Activated CD4-positive, alpha-beta T cell treated with anti-CD3 and anti-CD28 coated beads for 1 hour (primary cell): Measurements from ENCODE around the gene PLA2G6.
A peak's percentile ranks its signal among the peaks of the same experiment; 100 is the strongest.
"Not testable (repeated sequence)": the region's sequence is repeated elsewhere in the genome, so short reads cannot be mapped to it uniquely, and the experiment has no call there.

Source experiments
- DNase-seq: peaks from one replicate; pipeline ENCODE4 v3.0.0-alpha.2; 2020

PLA2G6 gene

DNA sequence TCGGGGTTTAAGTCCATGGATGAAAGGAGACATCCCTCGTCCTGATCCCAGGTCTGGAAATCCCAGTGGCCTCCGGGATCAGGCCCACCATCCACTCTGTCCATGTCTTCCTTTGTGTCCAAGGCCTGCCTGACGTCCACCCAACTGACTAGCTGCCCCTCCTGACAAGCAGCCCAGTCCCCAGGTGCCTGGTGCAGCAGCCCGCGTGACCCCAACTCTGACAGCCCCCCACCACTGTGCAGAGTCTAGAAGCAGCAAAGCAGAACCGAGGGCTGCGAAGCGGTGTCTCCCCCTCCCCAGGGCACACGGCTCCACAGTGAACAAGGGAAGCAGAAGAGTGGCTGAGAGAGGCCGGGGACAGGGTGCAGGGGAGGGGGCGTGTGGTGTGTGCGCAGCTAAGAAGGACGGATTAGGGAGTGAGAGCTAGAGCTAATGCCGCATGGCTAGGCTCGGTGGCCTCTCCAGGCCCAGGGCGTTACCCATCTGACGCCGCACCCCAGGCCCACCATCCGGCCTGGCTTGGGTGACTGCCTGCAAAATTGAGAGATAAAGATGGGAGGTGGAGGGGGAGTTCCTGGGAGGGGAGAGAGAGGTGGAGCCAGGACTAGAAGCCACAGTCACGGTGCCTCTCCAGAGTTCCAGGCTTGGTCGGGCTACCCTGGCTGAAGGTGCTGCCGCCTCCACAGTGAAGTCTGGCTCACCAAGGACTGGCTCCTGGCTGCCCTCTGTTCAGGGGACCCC, 54.5 kb downstream of the PLA2G6 start:
- DNase-seq = no peak

DNA sequence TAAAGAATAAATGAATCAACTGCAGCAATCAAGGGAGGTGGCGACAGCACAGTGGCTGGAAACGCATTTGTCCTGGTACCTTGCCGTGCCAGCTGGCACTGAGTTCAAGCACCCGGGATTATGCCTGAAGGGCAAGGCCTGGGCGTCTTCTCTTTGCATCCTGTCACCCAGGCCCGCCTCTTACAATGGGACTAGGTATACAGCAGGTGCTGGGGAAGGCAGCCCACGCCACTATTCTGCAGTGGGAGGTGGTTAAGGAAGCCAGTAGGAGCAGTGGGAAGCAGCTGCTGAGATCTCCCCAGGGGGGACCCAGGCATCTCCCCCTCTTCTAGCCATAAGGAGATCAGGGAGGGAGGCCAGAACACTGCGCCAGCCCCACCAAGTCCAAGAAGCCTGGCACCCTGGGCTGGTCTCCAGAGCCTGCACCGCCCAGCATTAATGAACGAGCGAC, 55.9 kb downstream of the PLA2G6 start:
- DNase-seq = no peak

DNA sequence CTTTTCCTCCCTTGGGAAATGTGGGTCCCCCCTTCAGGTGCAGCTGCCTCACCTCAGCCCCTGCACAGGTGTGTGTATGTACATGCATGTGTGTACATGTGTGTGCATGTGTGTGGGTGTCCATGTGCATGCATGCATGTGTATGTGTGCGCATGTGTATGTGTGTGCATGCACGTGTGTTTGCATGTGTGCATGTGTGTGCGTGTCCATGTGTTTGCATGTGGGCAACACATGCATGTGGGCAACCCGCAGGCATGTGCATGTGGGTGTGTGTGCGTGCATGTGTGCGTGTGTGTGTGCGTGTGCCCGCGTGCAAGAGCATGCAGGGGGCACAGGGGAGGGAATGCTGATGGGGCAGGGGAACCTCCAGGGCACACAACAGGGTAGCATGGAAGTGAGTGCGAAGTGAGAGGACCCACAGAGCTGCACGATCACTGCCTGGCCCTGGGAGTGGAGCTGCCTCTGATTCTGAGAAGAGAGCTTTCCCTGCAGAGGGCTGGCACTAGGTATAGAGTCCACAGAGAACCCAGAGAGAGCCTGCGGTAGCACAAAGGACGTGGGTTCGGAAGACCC, 56.5 kb downstream of the PLA2G6 start:
- DNase-seq = no peak

DNA sequence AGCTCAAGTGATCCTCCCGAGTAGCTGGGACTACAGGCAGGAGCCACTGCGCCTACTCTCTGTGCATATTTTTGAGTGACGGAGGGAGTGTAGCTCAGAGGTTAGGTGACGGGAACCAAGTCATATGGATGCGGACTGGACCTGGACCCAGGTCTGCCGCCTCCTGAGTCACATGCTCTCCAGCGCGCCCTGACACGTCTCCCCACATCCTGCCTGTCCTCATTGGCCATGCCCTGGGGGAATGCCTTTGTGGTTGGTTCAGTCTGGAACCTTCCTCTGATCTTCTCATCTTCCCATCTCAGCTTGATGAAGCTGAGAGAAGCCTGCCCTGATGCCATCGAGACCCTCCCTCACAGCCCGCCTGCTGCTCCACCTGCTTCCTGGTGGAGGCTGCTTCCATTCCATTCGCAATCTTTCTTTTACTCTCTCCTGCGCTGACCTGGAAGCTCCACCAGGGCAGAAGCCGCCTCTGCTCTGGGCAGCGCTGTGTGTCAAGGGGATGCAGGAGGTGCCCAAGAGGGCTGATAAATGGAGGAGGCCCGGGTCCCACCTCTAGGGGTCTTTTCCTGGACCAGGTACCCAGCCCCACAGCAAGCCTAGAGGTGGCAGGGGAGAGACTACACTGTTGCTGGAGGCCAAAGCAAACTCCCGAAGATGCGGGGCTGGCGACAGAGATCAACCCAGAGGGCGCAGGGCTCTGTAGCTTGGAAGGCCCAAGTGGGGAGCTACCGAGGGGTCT, 57.2 kb downstream of the PLA2G6 start:
- no peak for DNase-seq

DNA sequence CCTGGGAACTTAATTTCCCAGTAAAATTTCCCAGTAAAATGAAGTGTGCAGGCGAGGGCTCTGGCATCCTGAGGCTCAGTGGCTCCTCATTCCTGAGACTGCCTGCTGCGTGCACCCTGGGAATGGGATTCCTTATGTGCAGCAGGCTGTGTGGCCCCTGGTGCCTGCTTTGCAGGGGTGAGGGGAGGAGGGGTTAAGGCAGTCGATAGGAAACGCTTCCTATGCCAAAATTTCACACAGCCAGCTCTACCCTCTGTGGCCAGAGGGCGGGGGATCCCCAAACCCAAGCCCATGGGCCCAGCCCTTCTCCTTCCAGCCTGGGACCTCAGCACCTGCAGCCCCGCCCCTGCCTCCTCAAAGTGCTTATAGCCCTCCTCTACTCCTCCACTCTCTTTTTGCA, 59.0 kb downstream of the PLA2G6 start:
- DNase-seq = no peak

DNA sequence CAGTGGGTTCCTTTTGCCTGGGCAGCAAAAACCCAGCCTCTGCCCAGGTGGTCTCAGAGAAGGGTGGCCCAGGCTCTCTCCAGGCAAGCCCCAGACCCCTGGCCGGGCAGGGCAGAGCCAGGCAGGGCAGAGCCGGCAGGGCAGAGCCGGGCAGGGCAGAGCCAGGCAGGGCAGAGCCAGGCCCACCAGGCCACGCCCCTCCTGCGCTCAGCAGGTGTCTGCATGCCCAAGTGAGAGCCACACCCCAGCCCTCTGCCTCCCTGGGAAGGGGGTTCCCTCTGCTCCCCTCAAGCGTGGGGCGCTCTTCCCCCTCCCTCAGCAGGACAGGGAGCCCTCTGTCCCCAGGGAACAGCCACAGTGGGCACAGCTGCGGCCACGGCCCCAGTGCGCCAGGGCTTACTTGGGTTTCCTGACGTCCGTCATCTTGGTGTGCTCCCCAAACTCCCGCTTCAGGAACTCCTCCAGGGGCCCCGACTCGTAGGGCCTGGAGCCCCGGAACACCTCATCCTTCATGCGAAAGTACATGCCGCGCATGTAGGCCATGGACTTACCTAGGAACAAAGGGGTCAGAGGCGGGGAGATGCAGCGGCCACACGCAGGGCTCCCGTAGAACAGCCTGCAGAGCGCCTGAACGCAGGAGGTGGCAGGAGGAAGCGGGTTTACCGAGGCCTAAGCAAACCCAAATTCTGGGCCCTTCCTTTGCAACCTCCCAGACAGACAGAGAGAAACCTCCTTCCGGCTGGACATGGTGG, 61.1 kb downstream of the PLA2G6 start:
- DNase-seq = no peak

DNA sequence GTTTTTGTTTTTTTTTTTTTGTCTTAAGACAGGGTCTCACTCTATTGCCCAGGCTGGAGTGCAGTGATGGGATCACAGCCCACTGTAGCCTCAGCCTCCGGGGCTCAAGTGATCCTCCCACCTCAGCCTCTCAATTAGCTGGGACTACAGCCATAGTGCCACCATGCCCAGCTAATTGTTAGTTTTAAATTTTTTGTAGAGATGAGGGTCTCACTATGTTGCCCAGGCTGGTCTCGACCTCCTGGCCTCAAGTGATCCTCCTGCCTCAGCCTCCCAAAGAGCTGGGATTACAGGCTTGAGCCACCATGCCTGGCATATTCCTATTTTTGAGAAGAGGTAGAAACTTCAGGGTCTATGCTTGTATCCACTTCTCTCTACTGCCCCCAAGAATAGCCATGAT, 62.9 kb downstream of the PLA2G6 start:
- DNase-seq = not testable (repeated sequence)

DNA sequence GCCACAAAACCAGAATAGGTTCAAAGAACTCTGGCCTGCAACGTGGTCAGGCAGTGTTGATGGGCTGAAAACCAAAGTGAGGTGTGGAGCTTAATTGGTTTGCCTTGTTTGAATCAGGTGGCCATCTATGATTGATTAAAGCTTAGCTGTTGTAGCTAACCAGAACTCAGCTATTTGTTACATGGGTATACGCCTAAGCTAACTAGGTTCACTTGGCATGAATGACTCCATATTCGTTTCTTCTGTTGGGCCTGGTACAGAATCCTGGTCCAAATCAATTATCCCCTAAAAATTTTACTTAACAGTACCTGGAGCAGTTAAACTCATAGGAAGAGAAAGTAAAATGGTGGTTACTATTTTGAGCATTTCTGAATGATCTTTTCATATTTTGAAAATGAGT, 63.4 kb downstream of the PLA2G6 start:
- no peak for DNase-seq

DNA sequence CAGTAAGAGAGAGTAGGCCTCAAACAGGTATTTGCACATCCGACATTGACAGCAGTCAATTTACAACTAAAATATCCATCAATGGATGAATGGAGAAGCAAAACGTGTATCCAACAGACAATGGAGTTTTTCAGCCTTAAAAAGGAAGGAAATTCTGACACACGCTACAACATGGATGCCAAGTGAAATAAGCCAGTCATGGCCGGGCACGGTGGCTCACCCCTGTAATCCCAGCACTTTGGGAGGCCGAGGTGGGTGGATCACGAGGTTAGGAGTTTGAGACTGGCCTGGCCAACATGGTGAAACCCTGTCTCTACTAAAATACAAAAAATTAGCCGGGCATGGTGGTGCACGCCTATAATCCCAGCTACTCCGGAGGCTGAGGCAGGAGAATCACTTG, 64.1 kb downstream of the PLA2G6 start:
- not testable (repeated sequence) for DNase-seq

DNA sequence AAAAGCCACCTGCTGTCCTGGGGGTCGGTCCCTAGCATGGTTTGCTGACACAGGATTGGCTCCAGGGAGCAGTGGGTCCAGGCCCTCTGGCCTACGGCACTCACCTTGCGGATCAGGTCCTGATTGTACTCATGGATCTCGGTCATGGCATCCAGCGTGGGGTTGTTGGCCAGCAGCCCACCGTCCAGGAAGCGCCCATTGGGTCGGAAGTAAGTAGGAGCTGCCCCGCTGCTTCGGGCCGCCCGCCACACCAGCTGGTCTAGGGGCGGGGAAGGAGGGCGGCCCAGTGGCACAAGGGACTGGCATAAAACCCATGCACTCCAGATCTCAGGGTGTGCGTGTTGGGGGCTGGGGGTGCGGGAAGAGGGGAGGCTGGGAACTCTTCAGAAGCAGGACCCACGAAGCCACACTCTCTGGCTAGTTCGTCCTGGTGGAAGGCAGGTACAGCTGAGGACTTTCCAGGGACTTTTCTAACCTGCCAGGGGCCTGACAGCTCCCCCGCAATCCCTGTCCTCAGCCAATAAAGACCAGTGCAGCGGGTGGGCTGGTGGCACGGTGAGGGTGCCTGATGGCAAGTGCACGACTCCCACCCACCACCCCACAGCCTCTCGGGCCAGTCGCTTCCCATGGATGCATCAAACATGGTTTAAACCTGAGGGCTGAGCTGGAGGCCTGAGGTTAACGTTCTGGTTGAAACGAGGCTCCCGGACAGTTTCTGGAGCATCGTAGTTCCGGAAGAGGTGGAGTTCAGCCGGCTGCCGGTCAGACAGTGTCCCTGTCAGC, 66.0 kb downstream of the PLA2G6 start:
- no peak for DNase-seq

DNA sequence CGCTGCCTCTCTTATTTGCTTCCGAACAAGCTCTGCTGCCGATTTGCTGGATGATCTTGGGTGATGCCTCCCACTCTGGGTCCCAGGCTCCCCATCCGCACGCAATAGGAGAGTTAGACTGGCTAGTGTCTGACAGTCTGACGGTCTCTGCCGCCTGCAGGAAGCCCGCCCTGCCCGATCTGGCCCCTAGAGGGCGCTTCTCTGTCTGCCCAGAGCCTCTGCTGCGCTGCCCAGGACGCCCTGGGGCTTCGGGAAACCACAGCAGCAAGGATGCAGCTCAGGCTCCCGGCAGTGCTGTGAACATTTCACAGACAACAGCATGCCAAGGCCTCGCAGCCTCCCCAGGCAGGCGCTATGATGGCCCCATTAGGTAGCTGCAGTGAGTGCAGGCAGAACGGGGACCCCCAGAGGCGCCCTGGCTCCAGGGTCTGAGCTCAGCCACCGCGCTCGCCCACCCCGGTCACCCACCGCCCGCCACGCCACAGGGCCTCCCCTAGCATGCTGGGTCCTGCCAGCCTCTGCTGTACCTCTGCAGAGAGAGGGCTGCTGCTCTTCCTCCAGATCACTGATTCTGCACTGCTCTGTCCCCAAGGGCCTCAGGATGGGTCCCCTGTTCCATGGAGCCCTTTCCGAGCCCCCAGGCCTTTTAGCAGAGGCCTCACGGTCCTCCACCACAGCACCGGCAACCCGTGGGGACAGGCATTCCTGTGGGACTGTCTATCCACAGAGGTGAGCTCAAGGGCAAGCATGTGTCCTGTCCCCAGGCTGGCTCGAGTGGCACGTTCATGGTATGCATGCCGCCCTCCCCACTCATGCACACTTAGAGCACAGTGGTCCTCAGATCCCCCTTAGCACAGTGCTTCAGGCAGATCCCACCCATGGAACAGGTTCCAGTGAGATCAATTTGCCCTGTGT, 66.9 kb downstream of the PLA2G6 start:
- DNase-seq = peak; percentile 53

DNA sequence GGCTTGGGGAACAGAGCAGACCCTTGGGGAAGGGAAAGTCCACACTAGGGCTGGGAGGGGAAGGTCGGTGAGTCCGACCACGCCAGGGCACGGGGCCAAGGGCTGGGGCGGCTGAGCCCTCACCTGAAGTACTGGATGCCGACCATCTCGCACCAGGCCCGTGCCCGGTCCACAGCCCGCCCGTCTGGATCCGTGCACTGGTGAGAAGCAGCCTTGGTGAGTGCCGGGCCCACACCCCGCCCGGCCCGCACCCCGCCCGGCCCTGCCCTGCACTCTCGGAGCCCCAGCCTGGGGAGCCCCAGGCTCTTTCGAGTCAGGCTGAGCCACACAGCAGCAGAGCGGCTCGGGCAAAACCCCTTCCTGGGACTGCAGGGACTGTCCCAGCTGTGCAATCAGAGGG, 69.2 kb downstream of the PLA2G6 start:
- no peak for DNase-seq

DNA sequence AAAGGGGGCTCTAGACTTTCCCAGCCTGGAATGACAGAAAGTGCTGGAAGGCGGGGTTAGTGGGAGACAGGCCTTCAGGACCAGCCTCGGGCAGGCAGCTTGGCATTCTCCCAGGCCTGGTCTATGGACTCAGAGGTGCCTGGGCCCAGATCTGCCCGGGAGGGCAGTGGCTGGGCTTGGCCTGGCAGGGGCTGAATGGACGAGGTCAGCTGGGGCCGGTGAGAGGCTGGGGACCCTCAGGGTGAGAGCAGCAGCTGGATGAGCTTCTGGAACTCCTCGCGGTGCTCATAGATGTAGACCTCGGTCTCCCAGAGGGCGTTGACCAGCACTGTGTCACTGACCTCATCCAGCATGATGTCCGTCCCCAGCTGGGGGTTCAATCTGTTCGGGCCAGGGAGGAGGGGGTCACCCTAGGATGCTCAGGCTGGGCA, 69.7 kb downstream of the PLA2G6 start:
- no peak for DNase-seq

DNA sequence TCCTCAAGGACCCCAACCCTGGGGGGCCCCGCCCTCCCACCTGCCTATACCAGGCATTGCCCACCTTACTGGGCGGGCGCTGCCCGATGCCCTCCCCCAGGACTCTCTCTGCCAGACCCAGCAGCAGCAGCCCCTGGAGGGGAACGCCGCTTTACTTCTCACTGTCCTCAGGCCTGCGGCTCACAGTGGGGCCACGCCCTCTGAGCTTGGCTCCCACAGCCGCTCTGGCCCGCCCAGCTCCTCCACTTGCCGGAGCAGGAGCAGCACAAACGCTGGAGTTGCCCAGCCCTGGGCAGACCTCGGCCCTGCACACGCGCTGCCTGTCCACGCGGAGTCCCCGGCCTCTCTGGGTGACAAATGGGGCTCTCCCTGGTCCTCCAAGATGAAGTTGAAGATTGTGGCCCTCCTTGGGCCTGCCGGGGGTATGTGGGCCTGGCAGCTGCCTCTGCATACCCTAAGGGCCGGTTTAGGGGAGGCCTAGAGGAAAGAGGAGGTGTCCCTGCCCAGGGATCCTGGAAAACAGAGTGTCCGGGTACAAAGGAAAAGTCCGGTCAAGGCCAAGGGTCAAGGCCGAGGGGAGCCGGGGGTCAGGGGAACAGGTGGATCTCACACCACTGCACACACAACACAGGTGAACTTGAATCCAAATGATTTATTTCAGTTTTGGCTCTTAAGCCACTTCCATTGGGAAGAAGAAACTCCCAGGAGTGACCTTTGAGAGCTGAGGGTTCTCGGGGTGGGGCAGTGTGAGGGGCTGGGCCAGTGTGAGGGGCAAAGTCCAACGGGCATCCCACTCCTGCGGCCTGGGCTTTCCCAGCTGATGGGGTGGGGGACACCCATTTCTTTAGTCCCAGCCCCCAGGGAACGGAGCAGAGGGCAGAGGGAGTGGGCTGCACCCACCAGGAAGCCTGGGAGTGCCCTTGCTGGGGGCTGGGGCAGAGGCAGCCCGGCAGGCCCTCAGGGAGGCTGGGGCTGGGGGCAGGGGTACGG, 70.5 kb downstream of the PLA2G6 start:
- DNase-seq = no peak

DNA sequence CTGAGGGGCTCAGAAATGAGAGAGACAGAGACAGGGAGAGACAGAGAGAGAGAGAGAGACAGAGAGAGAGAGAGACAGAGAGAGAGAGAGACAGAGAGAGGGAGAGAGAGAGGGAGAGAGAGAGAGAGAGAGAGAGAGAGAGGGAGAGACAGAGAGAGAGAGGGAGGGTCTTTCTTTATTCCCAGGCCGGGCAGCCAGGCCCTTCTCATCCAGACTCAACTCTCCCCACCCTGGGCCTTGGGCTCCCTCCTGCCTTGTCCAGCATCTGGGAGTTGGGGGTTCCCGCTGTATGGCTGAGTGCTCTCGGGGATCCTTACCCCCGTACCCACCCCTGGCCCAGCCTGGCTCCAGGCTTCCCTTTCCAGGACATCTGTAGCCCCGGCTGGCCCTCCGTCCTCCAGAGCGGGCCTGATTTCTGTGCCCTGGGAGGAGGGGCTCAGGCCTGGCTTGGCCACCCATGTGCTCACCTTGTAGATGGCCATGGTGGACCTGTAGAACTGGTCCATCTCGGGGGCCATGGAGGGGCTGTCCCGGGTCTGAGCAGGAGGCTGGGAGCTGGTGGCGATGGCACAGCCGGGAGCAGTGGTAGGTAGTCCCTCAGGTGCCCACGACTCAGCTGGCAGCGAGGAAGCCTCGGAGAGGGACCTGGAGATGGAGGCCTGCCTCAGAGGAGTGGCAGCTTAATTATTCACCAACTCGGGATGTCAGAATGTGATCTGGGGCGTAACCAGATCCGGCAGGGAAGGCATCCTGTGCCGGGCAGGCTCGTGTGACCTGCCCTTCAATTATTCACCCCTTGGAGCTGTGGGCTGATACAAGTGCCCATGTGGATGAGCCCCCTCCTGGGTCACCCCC, 71.4 kb downstream of the PLA2G6 start, which contains the start of gene BAIAP2L2:
Gene BAIAP2L2 (minus strand): TSS at position 677 of the 855 bp plus-strand sequence. CDS start 159 bp downstream, at position 518.
- DNase-seq = no peak

DNA sequence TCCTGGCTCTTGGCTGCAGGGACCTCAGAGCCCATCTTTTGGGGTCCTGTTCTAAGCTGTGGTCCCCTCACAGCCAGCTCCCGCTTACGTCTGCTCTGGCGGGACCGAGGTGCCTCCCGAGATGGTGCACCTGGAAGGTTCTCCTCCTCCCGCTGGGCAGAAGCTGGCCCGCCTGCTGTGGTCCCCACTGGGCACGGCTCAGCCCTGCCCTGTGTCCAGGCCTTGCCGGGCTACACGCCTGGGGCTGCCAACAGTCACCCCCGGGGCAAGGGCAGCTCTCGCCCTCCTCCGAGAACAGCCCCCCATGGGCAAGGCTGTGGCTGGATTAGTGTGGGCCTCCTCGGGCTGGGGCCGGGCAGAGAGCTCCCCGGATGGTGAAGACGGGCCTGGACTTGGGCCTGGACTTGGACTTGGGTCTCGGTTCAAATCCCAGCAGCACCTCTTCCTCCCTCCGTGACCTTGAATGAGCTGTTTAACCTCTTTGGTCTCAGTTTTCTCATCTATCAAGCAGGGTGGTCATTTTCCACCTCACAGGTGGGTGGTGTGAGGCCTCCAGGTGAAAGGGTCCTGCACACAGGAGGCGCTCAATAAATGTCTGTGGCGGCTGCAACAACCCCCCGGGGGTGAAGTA, 72.1 kb downstream of the PLA2G6 start:
- no peak for DNase-seq

DNA sequence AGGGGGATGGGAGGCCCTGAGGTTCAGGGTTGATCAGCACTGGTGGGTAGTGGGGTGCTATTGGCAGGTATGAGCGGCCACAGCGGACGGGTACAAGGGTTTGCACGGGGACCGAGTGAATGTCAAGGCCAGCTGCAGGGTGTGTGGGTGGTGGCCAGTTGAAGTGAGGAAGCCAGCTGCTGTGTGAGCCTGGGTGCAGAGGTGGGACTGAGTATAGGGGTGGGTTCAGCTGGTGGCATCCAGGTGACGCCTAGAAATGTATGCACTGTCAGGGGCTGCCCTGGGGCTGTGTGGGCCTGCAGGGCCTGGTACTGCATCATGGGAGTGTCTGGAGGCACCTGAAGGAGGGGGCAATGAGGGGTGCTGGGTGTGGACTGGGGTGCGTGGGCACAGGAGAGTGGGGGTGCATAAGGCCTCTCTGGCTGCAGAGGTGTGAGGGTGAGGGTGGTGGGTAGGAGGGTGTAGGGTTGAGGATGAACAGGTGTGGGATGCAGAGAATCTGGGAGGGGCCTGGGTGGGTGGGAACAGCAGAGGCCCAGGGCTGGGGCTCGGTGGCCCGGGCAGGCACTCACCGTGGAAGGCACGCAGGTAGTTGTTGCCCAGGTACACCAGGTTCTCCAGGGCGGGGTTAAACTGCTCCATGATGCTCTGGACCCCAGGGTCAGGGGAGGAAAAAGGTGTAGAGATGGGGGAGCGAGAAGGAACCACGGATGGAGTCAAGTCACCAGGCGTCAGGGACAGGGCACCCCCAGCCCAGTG, 72.9 kb downstream of the PLA2G6 start:
- no peak for DNase-seq
